Measurements from ENCODE around the gene TAS2R38.

Gene TAS2R38

DNA sequence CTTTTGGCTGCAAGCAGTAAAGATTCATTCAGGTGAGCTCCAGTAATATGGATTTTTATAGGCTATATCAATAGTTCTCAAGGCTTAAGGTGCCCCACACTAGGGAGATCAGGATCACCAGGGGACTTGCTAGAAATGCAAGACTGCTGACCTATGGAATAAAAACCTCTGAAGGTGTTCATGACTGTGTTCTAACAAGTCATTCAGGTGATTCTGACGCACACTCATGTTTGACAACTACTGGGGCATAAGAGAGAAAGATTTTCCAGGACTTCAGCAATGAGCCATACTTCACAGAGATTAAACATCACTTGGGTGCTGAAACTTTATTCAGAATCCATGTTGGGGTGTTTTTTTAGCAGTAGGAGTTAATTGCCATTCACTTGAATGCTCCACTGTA, 4.8 kb upstream of the TAS2R38 start:
- Histone ChIP-seq H3K27ac (no peak overlapping the region), H3K4me3 (no peak overlapping the region)

DNA sequence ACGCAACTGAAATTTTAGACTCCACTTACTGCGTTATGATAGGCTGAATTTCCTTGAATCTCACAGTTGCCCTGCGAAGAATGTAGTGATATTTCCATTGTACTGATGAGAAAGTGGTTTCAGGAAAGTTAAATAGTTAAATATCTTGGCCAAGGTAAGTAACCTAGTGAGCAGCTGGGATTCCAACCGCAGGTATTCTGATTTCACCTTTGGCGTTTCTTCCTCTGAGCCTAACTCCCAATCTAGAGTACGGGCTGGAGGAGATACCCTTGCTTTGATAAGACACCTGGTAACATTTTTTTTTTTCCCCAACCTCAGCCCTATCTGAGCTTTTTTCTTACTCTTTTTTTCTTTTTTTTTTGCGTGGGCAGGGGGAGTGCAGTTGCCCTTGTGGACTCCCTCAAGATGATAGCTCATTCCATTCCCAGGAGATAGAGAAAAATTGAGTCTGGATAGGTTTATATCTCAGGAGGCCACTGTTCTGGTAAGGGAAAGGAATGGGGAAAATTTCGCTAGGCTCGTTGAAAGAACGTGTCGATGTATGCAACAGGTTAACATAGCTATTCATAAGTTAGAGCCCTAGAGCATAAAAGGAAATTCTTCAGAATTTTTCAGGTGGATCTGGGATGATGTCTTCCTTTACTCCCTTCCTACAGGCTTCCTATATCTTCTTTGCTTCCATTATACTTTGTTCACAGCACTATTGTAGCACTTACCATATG, 3.1 kb upstream of the TAS2R38 start:
- Histone ChIP-seq H3K4me3 (peak overlapping the region in 1 of 7 experiments; percentile 31), H3K27ac (no peak overlapping the region)

DNA sequence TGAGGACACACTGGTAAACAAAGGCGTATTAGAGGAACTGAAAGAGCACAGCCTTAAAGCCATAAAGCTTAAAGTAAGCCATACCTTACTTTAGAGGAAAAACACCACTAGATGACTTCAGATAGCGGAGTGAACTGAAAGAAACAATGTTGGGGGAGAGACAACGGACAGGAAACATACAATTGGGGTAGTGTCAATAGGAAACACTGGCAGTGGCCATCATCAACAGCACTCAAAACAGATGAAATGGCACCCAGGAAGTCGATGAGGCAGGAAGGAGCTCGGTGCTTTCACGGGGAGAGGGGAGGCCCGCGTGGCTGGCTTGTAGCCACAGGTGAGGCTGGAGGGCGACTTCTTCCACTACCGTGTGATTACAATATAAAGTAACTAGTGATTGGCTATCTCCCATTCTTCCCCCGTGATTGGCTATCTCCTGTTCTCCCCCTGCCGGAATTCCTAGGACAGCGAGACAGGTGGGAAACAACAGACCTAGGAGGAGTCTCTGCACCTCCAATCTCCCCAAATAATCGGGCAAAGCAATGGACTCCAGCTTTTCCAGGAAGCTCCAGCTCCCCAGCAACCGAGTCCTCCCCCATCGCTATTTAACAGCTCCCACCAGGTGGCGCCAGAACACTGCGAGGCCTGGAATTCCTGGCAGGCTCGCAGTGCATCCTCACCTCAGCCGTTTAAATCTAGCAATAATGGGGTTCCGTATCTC, 2.4 kb upstream of the TAS2R38 start:
- Histone ChIP-seq H3K4me3 (peak overlapping the region in 5 of 7 experiments; percentile 8 to 31 (median 13)), H3K27ac (peak overlapping the region in 7 of 21 experiments; percentile 19 to 54 (median 46))

DNA sequence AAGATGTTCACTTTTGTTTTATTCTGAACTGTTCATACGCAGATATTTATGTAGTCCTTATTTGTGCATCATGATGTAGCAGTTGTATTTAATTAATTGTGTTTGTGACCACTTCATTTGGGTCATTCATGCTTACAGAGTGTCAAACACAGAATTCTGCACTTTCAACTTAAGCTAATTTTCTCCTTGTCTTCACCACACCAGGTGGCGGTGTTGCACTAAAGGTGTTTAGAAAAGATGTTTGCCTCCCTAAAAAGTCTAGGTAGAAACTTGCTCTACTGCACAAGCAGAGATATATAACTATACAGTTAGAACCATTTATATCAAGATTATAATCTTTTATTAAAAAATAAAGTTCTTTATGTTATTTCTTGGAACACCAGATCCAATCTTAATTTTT, 1.3 kb upstream of the TAS2R38 start:
- Histone ChIP-seq H3K27ac (no peak overlapping the region), H3K4me3 (no peak overlapping the region)

DNA sequence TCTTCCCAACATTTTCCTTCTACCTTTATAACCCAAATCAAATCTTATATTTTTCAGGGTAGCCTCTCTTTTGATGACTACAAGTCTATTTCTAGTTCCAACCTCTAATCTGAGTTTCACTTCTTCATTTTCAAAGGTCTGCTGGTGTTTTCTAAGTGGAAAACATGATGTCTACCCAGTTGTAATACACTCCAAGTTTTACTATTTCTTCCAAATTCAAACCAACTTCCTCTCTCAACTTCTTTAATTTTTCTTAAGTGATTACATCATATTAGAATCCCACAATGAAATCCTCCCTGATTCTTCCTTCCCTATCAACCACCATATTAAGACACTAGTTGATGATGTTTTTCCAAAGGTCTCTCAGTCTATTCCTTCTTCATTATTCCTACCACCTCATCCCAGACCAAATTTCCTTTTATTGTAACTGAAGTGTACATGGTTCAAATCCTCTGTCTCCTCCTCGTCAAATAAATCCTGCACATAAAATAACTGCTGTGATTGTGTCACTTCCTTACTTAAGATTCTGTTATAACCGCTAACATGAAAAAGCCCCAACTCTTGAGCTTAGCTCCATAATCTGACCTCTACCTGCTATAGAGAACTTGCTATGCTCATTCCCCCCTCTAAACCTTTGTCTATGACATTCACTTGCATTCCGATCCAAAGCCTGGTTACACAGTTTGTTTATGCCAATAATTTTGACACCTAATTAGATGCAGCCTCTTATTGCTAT, 12.7 kb downstream of the TAS2R38 start:
- Histone ChIP-seq H3K27ac (peak overlapping the region in 2 of 21 experiments; percentile 6 to 33), H3K4me3 (no peak overlapping the region)

DNA sequence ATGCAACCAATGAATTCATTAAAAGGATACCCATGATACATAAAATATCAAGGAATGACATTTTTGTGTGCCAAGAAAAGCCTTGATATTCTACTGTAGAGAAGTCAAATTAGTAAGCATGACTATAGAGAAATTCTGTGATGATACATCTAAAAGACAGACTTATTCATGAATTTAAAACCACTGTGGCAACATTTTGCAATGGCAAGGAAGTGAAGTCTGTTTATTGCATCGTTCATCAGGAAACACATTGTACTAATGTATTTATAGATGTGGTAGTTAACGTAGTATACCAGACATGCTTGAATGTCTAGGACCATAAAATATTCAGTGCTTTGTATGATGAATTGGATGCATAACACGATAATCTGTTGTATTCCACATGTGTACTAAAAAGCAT, 17.5 kb downstream of the TAS2R38 start:
- Histone ChIP-seq H3K27ac (no peak overlapping the region), H3K4me3 (no peak overlapping the region)

DNA sequence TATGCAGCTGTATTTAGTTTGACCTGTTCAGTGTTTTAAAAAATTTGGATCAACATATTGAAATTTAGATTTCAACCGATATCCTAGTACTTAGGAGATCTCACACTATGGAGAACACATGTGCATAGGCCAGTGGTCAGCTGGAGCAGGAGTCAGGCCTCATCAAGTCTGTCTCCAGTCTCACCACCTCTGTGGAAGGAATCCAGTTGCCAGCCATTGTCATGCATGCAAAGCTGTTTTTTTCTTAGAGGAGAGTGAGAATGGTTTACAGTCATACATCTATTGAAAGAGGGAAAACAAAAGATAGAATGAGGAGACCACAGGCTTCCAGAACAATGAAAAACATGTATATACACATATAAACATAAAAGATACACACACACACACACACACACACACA, 19.2 kb downstream of the TAS2R38 start:
- H3K4me3 ChIP-seq = no peak overlapping the region
- H3K27ac ChIP-seq = no peak overlapping the region

DNA sequence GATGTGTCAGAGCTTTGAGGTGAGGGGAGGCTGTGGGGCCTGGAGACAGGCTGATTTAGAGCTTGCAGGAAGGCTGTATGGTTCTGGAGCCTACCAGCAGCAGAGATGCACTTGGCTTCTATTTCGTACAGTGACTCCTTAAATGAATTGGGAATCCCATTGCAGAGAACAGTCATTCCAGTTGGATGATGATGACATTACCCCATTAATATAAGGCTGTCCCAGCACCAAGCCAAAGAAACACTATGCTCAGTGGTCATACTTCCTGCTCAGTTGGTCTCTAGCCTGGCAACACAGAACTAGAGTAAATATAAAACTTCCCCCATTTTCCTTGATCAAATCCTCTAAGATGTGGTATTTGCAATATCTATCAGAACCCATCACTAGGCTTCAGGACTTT, 21.1 kb downstream of the TAS2R38 start:
- Histone ChIP-seq H3K27ac (no peak overlapping the region), H3K4me3 (no peak overlapping the region)

DNA sequence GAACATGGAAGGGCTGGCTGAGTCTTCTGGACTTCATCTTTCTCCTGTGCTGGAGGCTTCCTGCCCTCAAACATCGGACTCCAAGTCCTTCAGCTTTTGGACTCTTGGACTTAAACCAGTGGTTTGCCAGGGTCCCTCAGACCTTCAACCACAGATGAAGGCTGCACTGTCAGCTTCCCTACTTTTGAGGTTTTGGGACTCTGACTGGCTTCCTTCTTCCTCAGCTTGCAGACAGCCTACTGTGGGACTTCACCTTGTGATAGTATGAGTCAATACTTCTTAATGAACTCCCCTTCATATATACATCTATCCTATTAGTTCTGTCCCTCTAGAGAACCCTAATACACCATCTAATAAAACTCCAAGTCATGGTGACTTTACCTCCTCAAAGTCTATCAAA, 22.8 kb downstream of the TAS2R38 start:
- Histone ChIP-seq H3K27ac (no peak overlapping the region), H3K4me3 (no peak overlapping the region)

DNA sequence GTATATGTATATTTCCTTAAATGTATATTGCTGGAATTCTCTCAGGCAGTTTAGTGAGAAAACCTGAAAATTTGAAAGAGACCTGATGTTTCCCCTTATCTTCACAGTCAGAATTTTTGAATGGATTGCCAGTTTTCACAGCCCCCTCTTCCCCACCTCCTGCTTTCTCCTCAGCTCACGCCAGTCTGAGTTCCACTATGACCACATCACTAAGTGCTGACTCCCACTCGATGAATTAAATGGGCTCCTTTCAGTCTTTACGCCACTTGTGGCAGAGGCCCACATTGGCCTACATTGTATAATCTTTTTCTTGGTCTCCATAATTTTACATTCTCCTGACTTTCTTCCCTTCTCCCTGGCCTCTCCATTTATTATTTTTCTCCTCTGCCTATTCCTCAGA, 23.7 kb downstream of the TAS2R38 start:
- Histone ChIP-seq H3K4me3 (no peak overlapping the region), H3K27ac (no peak overlapping the region)

DNA sequence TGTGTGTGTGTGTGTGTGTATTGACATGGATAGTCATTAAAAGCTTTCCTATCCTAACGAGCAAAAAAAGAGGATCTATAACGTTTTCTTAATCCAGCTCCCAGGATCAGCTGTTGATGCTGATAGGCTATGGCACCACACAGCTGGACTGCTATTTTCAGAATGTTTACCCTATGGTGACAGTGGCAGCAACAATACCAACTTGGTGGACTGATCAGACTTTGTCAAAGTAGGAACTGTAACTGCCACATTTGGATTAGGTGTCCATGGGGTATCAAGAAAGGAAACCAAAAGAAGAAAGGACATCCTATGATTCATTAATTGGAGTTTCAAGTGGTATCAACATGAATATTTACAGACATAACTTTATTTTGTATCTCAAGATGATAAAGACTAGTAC, 24.1 kb downstream of the TAS2R38 start:
- no peak overlapping the region for H3K4me3 ChIP-seq
- H3K27ac ChIP-seq = no peak overlapping the region

DNA sequence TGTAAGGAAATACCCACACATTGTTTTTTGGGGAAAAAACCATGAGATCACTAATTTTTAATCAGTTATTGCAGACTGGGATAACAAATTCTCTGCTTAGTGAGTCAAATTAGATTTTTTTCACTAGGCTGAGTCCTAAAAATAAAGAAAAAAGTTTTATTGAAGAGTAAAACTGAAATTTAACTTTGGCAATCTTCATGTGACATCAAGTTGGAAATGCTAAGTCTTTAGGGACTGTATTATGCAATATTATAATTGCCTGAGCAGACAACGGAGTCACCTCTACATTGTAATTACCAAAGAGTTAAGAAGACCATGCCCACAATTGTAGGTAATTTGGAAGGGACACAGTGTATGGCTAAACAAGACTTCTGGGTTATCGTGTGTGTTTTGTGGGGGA, 24.6 kb downstream of the TAS2R38 start:
- Histone ChIP-seq H3K27ac (no peak overlapping the region), H3K4me3 (no peak overlapping the region)

DNA sequence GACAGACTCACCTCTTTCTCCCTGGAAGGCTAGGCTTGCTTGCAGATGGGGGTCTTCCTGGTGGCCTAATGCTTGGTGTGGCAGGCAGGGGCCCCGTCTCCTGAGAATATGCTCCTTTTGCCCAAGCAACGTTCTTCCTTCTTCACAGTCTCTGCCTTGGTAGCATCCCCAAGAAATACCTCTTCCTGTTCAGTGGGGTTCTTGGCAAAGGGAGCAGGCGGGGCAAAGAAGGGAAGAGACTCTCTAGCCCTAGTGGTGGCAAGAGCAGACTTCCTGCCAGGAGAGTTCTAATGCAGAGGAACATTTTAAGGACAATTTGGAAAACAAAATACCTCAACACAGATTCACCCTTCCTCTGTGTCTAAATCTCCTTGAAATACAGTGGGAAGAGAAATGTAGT, 26.8 kb downstream of the TAS2R38 start, which contains the start of gene CLEC5A:
Gene CLEC5A, minus strand, starts transcription at position 179 of the 400 bp plus-strand sequence. CDS start 682 bp downstream, outside the sequence.
- H3K27ac ChIP-seq = peak within 1 kb of the TSS in 6 of 21 experiments; percentile 1 to 66 (median 22)
- H3K4me3 ChIP-seq = peak within 1 kb of the TSS in 1 of 7 experiments; percentile 9

DNA sequence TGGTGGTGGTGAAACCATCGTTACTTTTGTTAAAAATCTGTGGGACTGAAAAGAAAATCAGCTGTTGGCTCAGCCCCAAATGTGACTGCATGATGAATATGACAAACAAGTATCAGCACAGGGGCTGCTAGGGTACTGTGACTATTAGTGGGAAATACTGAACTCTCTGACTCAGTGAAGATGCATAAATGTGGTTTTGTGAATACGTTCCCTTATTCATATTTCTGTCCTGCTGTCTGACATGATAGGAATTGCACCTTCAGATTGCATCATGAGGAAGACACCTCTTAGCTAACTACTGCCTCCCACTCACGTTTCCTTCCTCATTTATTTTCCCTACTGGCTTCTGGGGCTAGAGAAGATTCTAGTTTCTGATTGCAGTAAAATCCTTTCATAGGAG, 28.2 kb downstream of the TAS2R38 start:
- Histone ChIP-seq H3K4me3 (no peak overlapping the region), H3K27ac (peak overlapping the region in 2 of 21 experiments; percentile 18)

DNA sequence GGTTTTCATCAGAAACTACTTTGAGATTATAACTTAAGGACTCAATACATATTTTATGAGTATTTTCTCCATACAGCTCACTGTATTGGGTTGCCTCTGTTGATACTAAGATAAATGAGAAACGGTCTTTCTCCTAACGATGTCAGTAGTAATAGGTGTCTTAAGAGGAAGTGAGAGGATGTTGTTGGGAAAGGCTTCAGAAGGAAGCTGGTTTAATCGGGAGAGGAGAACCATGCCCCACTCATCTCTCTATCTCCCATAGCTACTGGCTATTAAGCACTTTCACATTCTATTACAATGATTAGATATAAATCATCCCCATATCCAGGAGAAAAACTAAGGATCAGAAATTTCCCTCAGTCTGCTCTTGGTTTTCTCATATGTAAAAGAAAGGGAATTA, 28.8 kb downstream of the TAS2R38 start:
- no peak overlapping the region for H3K4me3 ChIP-seq
- no peak overlapping the region for H3K27ac ChIP-seq

DNA sequence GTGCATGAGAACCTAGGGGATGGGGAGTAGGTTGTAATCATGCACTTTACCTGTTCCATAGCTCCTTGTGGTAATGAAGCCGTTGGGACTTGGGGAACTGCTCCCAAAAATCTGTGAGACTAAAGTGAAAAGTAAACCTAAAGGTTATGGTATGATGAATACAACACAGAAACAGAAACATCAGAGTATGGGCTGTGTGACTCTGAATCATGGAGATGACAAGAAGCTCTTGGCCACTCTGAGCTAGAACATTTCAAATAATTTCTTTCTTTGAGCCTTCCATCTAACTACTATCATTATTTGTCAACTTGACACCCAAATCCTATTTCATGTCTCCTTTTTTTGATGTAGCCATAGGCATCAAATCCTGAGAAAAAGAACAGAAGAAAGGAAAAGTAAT, 29.7 kb downstream of the TAS2R38 start:
- Histone ChIP-seq H3K4me3 (no peak overlapping the region), H3K27ac (no peak overlapping the region)

DNA sequence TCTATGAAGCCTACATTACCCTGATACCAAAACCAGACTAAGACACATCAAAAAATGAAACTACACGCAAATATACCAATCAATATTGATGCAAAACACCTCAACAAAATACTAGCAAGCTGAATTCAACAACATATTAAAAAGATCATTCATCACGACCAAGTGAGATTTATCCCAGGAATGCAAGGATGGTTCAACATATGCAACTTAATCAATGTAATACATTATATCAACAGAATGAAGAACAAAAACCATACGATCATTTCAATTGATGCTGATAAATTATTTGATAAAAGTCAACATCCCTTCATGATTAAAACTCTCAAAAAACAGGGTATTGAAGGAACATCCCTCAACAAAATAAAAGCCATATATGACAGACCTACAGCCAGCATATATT, 32.5 kb downstream of the TAS2R38 start:
- Histone ChIP-seq H3K27ac (no peak overlapping the region), H3K4me3 (no peak overlapping the region)

DNA sequence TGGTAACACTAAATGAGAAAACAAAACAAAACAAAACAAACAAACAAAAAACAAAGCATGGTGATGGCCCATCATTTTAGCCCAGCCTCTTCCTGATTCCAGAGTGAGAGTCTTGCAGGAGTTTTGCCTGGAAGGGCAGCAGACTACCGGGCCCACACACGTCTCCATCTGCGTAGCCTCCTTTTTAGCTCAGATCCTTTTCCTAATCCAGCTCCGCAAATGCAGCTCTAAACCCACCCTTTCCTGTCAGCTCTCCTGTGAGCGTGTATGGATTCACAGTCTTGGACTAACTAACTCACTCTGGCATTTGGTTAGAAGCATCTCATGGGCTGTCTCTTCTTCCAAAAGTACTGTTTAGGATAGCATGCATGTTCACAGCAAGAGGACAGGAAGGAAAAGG, 43.4 kb downstream of the TAS2R38 start:
- no peak overlapping the region for H3K4me3 ChIP-seq

DNA sequence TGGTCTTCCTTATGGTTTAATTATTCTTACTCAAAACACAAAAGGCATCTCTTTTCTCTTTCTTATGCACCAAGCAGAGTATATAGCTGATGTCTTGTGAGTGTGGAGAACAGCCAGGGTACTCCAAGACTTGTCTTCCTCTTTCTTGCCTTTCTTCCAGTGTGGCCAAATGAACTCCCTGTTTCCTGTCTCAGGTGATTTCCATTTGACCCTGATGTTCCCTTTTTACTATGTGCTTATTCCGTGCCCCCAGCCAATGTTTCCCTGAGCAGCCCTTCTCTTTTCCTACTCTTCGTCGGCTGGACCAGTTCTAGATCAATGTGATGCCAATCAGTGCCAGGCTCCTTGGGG, 44.8 kb downstream of the TAS2R38 start:
- no peak overlapping the region for H3K27ac ChIP-seq
- no peak overlapping the region for H3K4me3 ChIP-seq

More for the DNA sequence above, 43.4 kb downstream of the TAS2R38 start:
- no peak overlapping the region for H3K27ac ChIP-seq

DNA sequence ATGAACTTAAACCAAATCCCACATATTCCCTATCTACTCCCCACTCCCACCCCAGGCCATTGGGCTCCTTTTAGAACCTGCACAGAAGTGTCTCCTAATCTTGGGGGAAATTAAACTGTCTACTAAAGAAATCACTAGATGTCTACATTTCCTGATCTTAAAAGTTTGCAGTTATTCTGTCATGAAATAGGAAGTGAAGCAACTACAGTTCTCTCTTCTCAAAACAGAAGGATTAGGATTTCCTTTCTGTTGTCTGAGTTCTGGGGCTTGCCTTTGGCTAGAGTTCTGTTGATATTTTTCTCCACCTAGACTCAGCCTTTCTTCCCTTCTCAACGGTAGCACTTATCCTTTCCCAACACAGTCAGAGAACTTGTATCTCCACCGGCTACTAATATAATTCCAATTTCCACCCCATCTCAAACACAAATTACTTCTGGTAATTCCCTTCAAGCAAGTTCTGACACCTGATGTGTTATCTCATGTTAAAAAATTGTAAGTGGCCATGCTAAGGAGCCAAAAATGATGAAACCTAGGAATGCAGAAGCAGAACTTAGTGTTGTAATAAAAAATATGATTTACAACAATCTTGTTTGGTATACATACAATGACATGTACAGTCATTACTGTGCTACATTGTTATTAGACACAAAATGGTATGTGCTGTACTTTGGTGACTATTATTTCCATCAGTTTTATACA, 45.3 kb downstream of the TAS2R38 start:
- Histone ChIP-seq H3K27ac (no peak overlapping the region), H3K4me3 (no peak overlapping the region)

Measured in skin epidermis (tissue), 12 donors.